ENCODE measurements around the gene GNA14.
"Not testable (repeated sequence)": the region's sequence is repeated elsewhere in the genome, so short reads cannot be mapped to it uniquely, and the experiment has no call there.

The GNA14 gene

GRCh38 chr9:77486463-77486862 lies 161.7 kb downstream of the GNA14 start:
- no peak for DNase-seq

- peak; percentile 41 for DNase-seq
Measured at GRCh38 chr9:77475641-77476473, 172.3 kb downstream of the GNA14 start.

GRCh38 chr9:77474936-77475335 lies 173.2 kb downstream of the GNA14 start:
- no peak for DNase-seq

- no peak for DNase-seq
Measured at GRCh38 chr9:77472646-77473045, 175.5 kb downstream of the GNA14 start.

GRCh38 chr9:77471572-77471971 lies 176.6 kb downstream of the GNA14 start:
- DNase-seq, result no peak

GRCh38 chr9:77469515-77470231 lies 178.4 kb downstream of the GNA14 start:
- no peak for DNase-seq

GRCh38 chr9:77464661-77465060 lies 183.5 kb downstream of the GNA14 start:
- no peak for DNase-seq

- DNase-seq, result no peak
Measured at GRCh38 chr9:77463151-77463550, 185.0 kb downstream of the GNA14 start.

- DNase-seq, result no peak
Measured at GRCh38 chr9:77462066-77462465, 186.1 kb downstream of the GNA14 start.

- no peak for DNase-seq
Measured at GRCh38 chr9:77460938-77461337, 187.2 kb downstream of the GNA14 start.

GRCh38 chr9:77457916-77458592 lies 190.1 kb downstream of the GNA14 start:
- peak; percentile 68 for DNase-seq

GRCh38 chr9:77456829-77457437 lies 191.2 kb downstream of the GNA14 start:
- peak; percentile 78 for DNase-seq

- DNase-seq, result peak; percentile 30
Measured at GRCh38 chr9:77455312-77455927, 192.7 kb downstream of the GNA14 start.

GRCh38 chr9:77454663-77455062 lies 193.5 kb downstream of the GNA14 start:
- no peak for DNase-seq

GRCh38 chr9:77453825-77454647 lies 194.1 kb downstream of the GNA14 start:
- no peak for DNase-seq

- DNase-seq, result no peak
Measured at GRCh38 chr9:77451507-77451906, 196.6 kb downstream of the GNA14 start.

GRCh38 chr9:77450085-77450475 lies 198.0 kb downstream of the GNA14 start:
- no peak for DNase-seq

- DNase-seq, result no peak
Measured at GRCh38 chr9:77449240-77450084, 198.7 kb downstream of the GNA14 start.

GRCh38 chr9:77447646-77448045 lies 200.5 kb downstream of the GNA14 start:
- DNase-seq, result no peak

- DNase-seq, result no peak
Measured at GRCh38 chr9:77442436-77442835, 205.7 kb downstream of the GNA14 start.

- DNase-seq, result not testable (repeated sequence)
Measured at GRCh38 chr9:77441124-77441523, 207.0 kb downstream of the GNA14 start.
